ENCODE results near the gene SH2D6.
A peak's percentile ranks its signal among the peaks of the same experiment; 100 is the strongest.

Gene SH2D6

DNA sequence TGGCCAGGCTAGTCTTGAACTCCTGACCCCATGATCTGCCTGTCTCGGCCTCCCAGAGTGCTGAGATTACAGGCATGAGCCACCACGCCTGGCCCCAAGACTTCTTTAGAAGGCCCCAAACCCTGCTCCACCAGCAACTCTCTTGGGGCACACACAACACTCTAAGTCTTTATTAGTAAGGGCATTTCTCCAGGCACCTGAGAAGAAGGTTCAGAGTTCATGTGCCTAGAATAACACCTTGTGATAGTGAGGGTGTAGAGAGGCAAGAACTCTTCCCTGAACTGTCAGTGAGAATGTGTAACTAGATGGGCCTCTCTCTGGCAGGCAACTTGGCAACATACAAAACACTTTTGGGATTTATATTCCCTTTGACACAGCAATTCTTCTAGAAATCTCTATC, 43.8 kb downstream of the SH2D6 start:
- H3K27ac ChIP-seq: no peak overlapping the region
- TF ChIP-seq, protein P1, sequence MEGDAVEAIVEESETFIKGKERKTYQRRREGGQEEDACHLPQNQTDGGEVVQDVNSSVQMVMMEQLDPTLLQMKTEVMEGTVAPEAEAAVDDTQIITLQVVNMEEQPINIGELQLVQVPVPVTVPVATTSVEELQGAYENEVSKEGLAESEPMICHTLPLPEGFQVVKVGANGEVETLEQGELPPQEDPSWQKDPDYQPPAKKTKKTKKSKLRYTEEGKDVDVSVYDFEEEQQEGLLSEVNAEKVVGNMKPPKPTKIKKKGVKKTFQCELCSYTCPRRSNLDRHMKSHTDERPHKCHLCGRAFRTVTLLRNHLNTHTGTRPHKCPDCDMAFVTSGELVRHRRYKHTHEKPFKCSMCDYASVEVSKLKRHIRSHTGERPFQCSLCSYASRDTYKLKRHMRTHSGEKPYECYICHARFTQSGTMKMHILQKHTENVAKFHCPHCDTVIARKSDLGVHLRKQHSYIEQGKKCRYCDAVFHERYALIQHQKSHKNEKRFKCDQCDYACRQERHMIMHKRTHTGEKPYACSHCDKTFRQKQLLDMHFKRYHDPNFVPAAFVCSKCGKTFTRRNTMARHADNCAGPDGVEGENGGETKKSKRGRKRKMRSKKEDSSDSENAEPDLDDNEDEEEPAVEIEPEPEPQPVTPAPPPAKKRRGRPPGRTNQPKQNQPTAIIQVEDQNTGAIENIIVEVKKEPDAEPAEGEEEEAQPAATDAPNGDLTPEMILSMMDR (IDR thresholded peaks at IDR 0.05): no peak
- no peak for TF ChIP-seq ZFX (IDR thresholded peaks at IDR 0.05; ENCODE audit: borderline replicate concordance)

DNA sequence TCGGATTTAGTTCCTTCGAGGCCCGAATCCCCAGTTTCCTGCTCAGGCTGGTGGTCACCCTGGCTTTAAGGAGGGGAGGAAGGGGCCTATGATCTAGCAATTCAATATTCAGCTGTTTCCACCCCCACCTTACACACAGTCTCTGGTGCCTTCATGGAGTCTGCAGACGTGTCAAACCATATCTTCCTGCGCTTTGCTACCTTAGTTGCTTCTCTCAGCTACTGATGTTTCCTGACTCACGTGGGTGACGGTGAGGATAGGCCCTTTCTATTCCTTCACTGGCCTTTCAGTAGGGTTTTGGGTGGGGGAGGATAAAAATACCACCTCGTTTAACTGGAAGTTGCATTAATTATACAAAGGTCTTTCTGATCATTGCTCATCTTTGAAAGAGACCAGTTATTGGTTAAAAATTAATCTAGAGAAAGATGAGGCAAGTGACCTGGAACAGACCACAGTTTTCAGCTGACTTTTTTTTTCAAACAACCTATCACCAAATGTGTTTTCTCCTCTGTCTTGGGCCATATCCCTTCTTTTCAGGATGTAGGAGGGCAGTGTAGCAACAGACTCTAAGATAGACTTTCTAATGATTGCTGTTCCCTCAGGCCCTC, 49.7 kb downstream of the SH2D6 start:
- H3K27ac ChIP-seq: peak overlapping the region; percentile 84
- no peak for TF ChIP-seq ZFX (IDR thresholded peaks at IDR 0.05; ENCODE audit: borderline replicate concordance)
- TF ChIP-seq, protein P1 (IDR thresholded peaks at IDR 0.05): no peak

DNA sequence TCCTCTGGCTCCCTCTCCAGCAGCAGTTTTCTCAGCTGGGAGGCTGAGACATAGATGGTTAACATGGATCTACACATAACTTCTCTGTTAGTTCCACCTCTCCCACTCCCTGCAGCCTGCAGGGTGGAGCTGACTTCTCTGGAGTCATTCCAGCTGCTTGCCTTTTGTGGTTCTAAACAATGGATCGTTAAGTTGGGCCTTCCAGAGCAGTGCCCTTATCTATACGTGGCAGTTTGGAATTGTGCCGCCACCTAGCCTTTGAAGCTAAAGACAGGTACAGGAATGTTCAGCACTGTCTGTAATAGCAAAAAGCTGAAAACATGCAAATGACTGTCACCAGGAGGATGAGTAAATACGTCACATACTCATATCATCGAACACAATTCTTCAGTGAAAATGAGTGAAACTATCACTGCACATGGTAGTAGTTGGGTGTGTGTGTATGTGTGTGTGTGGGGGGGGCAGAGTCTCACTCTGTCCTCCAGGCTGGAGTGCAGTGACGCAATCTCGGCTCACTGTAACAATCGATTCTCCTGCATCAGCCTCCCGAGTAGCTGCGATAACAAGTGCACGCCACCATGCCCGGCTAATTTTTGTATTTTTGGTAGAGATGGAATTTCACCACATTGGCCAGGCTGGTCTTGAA, 50.3 kb downstream of the SH2D6 start:
- no peak for TF ChIP-seq ZFX (IDR thresholded peaks at IDR 0.05; ENCODE audit: borderline replicate concordance)
- TF ChIP-seq, protein P1 (IDR thresholded peaks at IDR 0.05): peak; percentile 27; the same call in 1 of the 2 replicates
- H3K27ac ChIP-seq: peak overlapping the region; percentile 84

DNA sequence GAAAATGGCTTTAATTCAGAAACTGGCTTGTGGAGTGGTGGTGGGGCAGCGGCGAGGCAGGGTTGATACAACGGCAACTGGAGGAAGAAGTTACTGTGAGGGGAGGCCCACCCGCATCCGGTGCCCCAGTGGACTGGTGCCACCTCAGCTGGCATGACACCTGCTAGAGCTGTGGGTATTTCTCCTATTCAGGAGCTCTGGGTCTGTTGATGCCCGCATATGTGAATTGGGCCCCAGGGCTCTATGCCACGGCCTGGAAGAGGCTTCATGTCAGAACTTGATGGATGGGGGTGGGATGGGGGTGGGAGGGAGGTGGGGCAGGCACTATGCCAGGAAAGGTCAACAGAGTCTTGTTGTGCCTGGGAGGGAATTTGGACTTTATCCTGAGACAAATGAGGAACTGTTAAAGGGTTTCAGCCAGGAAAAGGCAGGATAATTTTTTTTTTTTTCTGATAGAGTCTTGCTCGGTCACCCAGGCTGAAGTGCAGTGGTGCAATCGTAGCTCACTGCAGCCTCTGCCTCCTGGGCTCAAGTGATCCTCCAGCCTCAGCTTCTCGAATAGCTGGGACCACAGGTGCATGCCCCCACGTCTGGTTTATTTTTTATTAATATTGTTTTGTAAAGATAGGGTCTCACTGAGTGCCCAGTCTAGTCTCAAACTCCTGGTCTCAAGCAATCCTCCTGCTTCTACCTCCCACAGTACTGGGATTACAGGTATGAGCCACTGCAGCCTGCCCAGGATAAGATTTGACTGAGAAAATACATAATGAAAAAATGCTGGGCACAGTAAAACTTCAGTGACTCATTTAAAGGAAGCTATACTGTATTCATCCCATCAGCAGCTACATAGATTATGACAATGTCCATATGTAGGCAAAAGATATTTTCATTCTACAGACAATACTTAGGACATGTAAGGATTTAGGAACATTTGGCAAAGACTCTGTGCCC, 52.6 kb downstream of the SH2D6 start:
- H3K27ac ChIP-seq: 0 out of 2 replicates have a peak overlapping the region, but pooled peaks have one; percentile 26
- no peak for TF ChIP-seq ZFX (IDR thresholded peaks at IDR 0.05; ENCODE audit: borderline replicate concordance)
- TF ChIP-seq, protein P1 (IDR thresholded peaks at IDR 0.05): no peak

DNA sequence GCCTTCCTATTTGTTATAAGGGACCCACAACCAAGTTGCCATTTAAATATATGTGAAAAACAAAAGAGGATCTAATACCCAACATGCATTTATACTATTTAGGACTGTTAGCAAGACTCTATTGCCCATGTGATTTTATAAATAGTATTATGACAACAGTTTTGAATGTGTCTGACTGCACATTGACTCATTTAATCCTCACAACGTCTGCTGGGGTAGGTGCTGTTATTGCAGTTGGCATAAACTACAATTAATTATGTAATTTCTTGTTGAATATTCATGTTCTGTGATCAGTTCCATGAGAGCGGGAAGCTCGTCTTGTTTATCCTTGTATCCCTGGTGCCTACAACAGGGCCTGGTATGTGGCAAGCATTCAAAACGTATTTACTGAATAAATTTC, 53.7 kb downstream of the SH2D6 start:
- TF ChIP-seq, protein P1 (IDR thresholded peaks at IDR 0.05): no peak
- H3K27ac ChIP-seq: no peak overlapping the region

DNA sequence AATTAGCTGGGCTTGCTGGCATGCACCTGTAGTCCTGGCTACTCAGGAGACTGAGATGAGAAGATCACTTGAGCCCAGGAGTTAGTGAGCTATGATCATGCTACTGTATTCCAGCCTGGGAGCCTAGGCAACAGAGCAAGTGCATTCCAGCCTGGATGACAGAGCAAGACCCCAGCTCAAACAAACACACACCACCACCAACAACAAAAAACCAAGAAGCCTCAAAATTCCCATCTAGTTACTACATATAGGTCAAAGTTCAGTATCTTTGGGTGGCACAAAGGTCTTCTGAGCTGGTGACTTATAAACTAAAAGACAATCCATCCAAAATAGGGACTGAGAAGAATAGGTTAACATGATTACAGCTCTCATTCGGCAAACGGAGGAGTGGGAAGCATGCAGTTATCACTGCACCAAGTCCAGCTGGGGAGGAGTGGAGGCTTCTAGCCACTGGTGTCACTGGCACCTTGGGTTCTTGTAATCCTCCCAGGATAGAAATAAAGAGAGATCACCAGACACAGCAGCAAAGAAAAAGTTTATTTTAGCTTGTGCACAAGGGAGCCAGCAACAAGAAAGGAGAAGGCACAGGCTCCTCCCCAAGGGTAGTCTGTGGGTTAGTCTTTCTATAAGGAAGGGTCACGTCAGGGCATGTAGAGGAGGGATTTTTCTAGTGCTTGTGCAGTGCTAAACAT, 57.4 kb downstream of the SH2D6 start:
- no peak overlapping the region for H3K27ac ChIP-seq
- TF ChIP-seq ZFX (IDR thresholded peaks at IDR 0.05; ENCODE audit: borderline replicate concordance): no peak
- TF ChIP-seq, protein P1 (IDR thresholded peaks at IDR 0.05): no peak

Data from 22Rv1 (cell line).